Neural cell (in vitro differentiated cells): ENCODE measurements around the gene HEPHL1. TPM values are rescaled to one million over a fixed set of nuclear protein-coding genes. Genes with fewer than 3 reads are reported as not detected.
A peak's percentile ranks its signal among the peaks of the same experiment; 100 is the strongest.

Source experiments
- H2AFZ ChIP-seq: fragments of 200-600, 300-800 bp; sonication (generic), shearing (Covaris generic); 2 replicates; pipeline ENCODE4 v1.6.0; 2014; ENCODE audit warnings: low read depth, mild to moderate bottlenecking, antibody characterized with exemption, low read length, moderate library complexity
- H3F3A ChIP-seq: fragments of 200-600 bp; shearing (Covaris generic); 2 replicates; pipeline ENCODE4 v1.6.1; 2016; ENCODE audit warnings: mild to moderate bottlenecking, moderate library complexity, mixed read lengths, antibody characterized with exemption, low read length; ENCODE audit not compliant: insufficient read depth, poor library complexity, severe bottlenecking
- H3K27ac ChIP-seq: fragments of 200-600, 300-800 bp; sonication (generic), shearing (Covaris generic); 2 replicates; pipeline ENCODE4 v1.5.1; 2014; ENCODE audit warnings: mild to moderate bottlenecking, low read length, moderate library complexity
- H3K27me3 ChIP-seq: fragments of 300-800, 200-600 bp; sonication (generic), shearing (Covaris generic); 2 replicates; pipeline ENCODE4 v1.6.0; 2014; ENCODE audit warnings: mild to moderate bottlenecking, low read depth, low read length, moderate library complexity; ENCODE audit not compliant: insufficient read depth
- H3K36me3 ChIP-seq: fragments of 300-800, 200-600 bp; sonication (generic), shearing (Covaris generic); 2 replicates; pipeline ENCODE4 v1.5.1; 2014; ENCODE audit warnings: mild to moderate bottlenecking, antibody characterized with exemption, low read length, moderate library complexity; ENCODE audit not compliant: insufficient read depth
- H3K4me2 ChIP-seq: fragments of 300-800, 200-600 bp; sonication (generic), shearing (Covaris generic); 2 replicates; pipeline ENCODE4 v1.6.0; 2014; ENCODE audit warnings: mild to moderate bottlenecking, low read length
- H3K4me3 ChIP-seq: fragments of 300-800, 200-600 bp; sonication (generic), shearing (Covaris generic); 2 replicates; pipeline ENCODE4 v1.5.1; 2014; ENCODE audit warnings: mild to moderate bottlenecking, low read length, moderate library complexity
- H3K79me2 ChIP-seq: fragments of 200-600 bp; shearing (Covaris generic); replicated peaks from 2 replicates; pipeline ENCODE4 v1.6.0; 2014; ENCODE audit warnings: mild to moderate bottlenecking, low read length, moderate library complexity; ENCODE audit not compliant: insufficient read depth
- H3K9ac ChIP-seq: fragments of 300-800, 200-600 bp; sonication (generic), shearing (Covaris generic); 2 replicates; pipeline ENCODE4 v1.6.1; 2016; ENCODE audit warnings: mild to moderate bottlenecking, low read length, mixed read lengths
- H3K9me2 ChIP-seq: fragments of 200-600 bp; shearing (Covaris generic); 2 replicates; pipeline ENCODE4 v1.6.1; 2016; ENCODE audit warnings: mild to moderate bottlenecking, low read length, mixed read lengths; ENCODE audit not compliant: insufficient read depth
- H3K9me3 ChIP-seq: fragments of 200-600, 300-800 bp; sonication (generic), shearing (Covaris generic); 2 replicates; pipeline ENCODE4 v1.6.1; 2016; ENCODE audit warnings: mild to moderate bottlenecking, mixed run types, low read length, moderate library complexity, mixed read lengths
- H4K20me1 ChIP-seq: fragments of 200-600 bp; shearing (Covaris generic); 2 replicates; pipeline ENCODE4 v1.6.1; 2016; ENCODE audit warnings: mild to moderate bottlenecking, mixed run types; ENCODE audit not compliant: insufficient read depth
- EP300 ChIP-seq: fragments of 450-650 bp; conservative IDR thresholded peaks from 2 replicates; pipeline ENCODE4 v1.6.1; 2014; ENCODE audit warnings: antibody characterized with exemption, mild to moderate bottlenecking, moderate library complexity; ENCODE audit not compliant: poor library complexity, severe bottlenecking
- EZH2 ChIP-seq: fragments of 200-600, 300-800 bp; shearing (Covaris generic), sonication (generic); IDR thresholded peaks from 2 replicates; pipeline ENCODE4 v1.6.1; 2014; ENCODE audit warnings: antibody characterized with exemption, low read length, borderline replicate concordance, mild to moderate bottlenecking; ENCODE audit not compliant: insufficient read depth, poor library complexity, severe bottlenecking
- MXI1 ChIP-seq: fragments of 450-650 bp; conservative IDR thresholded peaks from 2 replicates; pipeline ENCODE4 v1.6.1; 2014; ENCODE audit warnings: antibody characterized with exemption, mild to moderate bottlenecking; ENCODE audit not compliant: poor library complexity, severe bottlenecking
- POLR2AphosphoS5 ChIP-seq: IDR thresholded peaks from 2 replicates; pipeline ENCODE4 v1.6.1; 2012
- RAD21 ChIP-seq: fragments of 450-650 bp; conservative IDR thresholded peaks from 2 replicates; pipeline ENCODE4 v1.6.1; 2014; ENCODE audit warnings: antibody characterized with exemption, mild to moderate bottlenecking, moderate library complexity
- SMC3 ChIP-seq: fragments of 450-650 bp; conservative IDR thresholded peaks from 2 replicates; pipeline ENCODE4 v1.6.1; 2014; ENCODE audit warnings: antibody characterized with exemption, mild to moderate bottlenecking, moderate library complexity; ENCODE audit not compliant: poor library complexity
- TAF1 ChIP-seq: IDR thresholded peaks from 2 replicates; pipeline ENCODE4 v1.6.1; 2012; ENCODE audit warnings: low read depth
- polyA plus RNA-seq: library from polyadenylated mRNA; depleted of rRNA; stranded (reverse); fragments of >200 nt; gene quantifications from 2 replicates; pipeline ENCODE4 v1.2.3, GENCODE V29; 2014
- TF ChIP-seq, protein P1 (sequence below): IDR thresholded peaks from 2 replicates; pipeline ENCODE4 v1.6.1; 2012; ENCODE audit warnings: borderline replicate concordance
- TF ChIP-seq, protein P2 (sequence below): fragments of 450-650 bp; IDR thresholded peaks from 2 replicates; pipeline ENCODE4 v1.5.1; 2014; ENCODE audit warnings: antibody characterized with exemption, mild to moderate bottlenecking, moderate library complexity; ENCODE audit not compliant: poor library complexity, severe bottlenecking

Gene HEPHL1
- polyA plus RNA-seq, 1 donor from 2014 or later, result not detected

GRCh38 chr11:94132823-94133408, 111.8 kb downstream of the HEPHL1 start:
- H3K27me3 ChIP-seq, result no peaks in the 10 kb centered on the region
- peak overlapping the region; percentile 59 for H3K4me2 ChIP-seq
- TF ChIP-seq, protein P1, sequence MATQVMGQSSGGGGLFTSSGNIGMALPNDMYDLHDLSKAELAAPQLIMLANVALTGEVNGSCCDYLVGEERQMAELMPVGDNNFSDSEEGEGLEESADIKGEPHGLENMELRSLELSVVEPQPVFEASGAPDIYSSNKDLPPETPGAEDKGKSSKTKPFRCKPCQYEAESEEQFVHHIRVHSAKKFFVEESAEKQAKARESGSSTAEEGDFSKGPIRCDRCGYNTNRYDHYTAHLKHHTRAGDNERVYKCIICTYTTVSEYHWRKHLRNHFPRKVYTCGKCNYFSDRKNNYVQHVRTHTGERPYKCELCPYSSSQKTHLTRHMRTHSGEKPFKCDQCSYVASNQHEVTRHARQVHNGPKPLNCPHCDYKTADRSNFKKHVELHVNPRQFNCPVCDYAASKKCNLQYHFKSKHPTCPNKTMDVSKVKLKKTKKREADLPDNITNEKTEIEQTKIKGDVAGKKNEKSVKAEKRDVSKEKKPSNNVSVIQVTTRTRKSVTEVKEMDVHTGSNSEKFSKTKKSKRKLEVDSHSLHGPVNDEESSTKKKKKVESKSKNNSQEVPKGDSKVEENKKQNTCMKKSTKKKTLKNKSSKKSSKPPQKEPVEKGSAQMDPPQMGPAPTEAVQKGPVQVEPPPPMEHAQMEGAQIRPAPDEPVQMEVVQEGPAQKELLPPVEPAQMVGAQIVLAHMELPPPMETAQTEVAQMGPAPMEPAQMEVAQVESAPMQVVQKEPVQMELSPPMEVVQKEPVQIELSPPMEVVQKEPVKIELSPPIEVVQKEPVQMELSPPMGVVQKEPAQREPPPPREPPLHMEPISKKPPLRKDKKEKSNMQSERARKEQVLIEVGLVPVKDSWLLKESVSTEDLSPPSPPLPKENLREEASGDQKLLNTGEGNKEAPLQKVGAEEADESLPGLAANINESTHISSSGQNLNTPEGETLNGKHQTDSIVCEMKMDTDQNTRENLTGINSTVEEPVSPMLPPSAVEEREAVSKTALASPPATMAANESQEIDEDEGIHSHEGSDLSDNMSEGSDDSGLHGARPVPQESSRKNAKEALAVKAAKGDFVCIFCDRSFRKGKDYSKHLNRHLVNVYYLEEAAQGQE, result no peak
- TF ChIP-seq EP300, result no peak
- no peak for TF ChIP-seq SMC3
- no peak for TF ChIP-seq MXI1
- no peak for TF ChIP-seq EZH2
- no peak for TF ChIP-seq TAF1
- no peak for TF ChIP-seq RAD21
- TF ChIP-seq, protein P2, sequence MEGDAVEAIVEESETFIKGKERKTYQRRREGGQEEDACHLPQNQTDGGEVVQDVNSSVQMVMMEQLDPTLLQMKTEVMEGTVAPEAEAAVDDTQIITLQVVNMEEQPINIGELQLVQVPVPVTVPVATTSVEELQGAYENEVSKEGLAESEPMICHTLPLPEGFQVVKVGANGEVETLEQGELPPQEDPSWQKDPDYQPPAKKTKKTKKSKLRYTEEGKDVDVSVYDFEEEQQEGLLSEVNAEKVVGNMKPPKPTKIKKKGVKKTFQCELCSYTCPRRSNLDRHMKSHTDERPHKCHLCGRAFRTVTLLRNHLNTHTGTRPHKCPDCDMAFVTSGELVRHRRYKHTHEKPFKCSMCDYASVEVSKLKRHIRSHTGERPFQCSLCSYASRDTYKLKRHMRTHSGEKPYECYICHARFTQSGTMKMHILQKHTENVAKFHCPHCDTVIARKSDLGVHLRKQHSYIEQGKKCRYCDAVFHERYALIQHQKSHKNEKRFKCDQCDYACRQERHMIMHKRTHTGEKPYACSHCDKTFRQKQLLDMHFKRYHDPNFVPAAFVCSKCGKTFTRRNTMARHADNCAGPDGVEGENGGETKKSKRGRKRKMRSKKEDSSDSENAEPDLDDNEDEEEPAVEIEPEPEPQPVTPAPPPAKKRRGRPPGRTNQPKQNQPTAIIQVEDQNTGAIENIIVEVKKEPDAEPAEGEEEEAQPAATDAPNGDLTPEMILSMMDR, result no peak
- no peak overlapping the region for H2AFZ ChIP-seq
- no peaks in the 10 kb centered on the region for H3F3A ChIP-seq
- no peaks in the 10 kb centered on the region for H3K36me3 ChIP-seq
- peak overlapping the region; percentile 98 for H3K4me3 ChIP-seq
- H3K9me2 ChIP-seq, result no peaks in the 10 kb centered on the region
- H4K20me1 ChIP-seq, result peaks cover 11% of the 10 kb centered on the region
- H3K79me2 ChIP-seq, result peaks cover 85% of the 10 kb centered on the region
- H3K9me3 ChIP-seq, result no peaks in the 10 kb centered on the region
- no peak overlapping the region for H3K9ac ChIP-seq
- no peak overlapping the region for H3K27ac ChIP-seq

DNA sequence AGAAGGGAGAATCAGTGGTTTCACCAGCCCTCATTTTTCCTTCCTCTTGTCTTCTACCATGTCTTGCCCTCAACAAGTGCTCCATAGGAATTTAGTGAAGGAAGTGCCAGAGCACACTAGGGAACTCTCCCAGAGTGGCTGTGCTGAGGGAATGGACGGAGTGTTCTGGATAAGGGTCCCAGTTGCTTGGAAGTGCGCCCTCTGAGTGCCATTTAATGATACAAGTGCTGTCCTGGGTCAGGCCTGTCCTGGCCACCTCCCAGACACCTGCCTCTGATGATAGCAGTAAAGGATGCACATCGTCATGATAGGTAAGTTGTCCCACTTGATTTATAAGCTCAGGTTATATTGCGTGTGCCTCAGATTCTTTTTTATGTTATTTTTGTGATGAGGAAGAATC, 112.6 kb downstream of the HEPHL1 start:
- peaks cover 11% of the 10 kb centered on the region for H4K20me1 ChIP-seq
- no peak overlapping the region for H3K4me2 ChIP-seq
- no peaks in the 10 kb centered on the region for H3K9me2 ChIP-seq
- no peaks in the 10 kb centered on the region for H3F3A ChIP-seq
- H3K4me3 ChIP-seq, result peak overlapping the region; percentile 98
- H3K9me3 ChIP-seq, result no peaks in the 10 kb centered on the region
- no peak overlapping the region for H3K9ac ChIP-seq
- no peaks in the 10 kb centered on the region for H3K27me3 ChIP-seq
- no peak overlapping the region for H3K27ac ChIP-seq
- peaks cover 87% of the 10 kb centered on the region for H3K79me2 ChIP-seq
- TF ChIP-seq SMC3, result no peak
- TF ChIP-seq, protein P2, result no peak
- TF ChIP-seq EZH2, result no peak
- no peak for TF ChIP-seq MXI1
- TF ChIP-seq EP300, result no peak
- no peak for TF ChIP-seq TAF1
- no peak for TF ChIP-seq RAD21
- TF ChIP-seq, protein P1, result no peak
- no peak for TF ChIP-seq POLR2AphosphoS5
- H3K36me3 ChIP-seq, result no peaks in the 10 kb centered on the region
- H2AFZ ChIP-seq, result no peak overlapping the region
